Measurements from ENCODE around the gene HAGH.
"Not testable (repeated sequence)": the region's sequence is repeated elsewhere in the genome, so short reads cannot be mapped to it uniquely, and the experiment has no call there.

The HAGH gene

GRCh38 chr16:1810536-1810935 is 16.1 kb downstream of the HAGH start:
- TF ChIP-seq, protein P1, sequence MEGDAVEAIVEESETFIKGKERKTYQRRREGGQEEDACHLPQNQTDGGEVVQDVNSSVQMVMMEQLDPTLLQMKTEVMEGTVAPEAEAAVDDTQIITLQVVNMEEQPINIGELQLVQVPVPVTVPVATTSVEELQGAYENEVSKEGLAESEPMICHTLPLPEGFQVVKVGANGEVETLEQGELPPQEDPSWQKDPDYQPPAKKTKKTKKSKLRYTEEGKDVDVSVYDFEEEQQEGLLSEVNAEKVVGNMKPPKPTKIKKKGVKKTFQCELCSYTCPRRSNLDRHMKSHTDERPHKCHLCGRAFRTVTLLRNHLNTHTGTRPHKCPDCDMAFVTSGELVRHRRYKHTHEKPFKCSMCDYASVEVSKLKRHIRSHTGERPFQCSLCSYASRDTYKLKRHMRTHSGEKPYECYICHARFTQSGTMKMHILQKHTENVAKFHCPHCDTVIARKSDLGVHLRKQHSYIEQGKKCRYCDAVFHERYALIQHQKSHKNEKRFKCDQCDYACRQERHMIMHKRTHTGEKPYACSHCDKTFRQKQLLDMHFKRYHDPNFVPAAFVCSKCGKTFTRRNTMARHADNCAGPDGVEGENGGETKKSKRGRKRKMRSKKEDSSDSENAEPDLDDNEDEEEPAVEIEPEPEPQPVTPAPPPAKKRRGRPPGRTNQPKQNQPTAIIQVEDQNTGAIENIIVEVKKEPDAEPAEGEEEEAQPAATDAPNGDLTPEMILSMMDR (conservative IDR thresholded peaks at IDR 0.05; ENCODE audit: low read depth, low read length): no peak
- DNase-seq (ENCODE audit: low read depth): no peak
- no peak overlapping the region for H3K4me3 ChIP-seq (ENCODE audit: low read depth, low read length)

DNA sequence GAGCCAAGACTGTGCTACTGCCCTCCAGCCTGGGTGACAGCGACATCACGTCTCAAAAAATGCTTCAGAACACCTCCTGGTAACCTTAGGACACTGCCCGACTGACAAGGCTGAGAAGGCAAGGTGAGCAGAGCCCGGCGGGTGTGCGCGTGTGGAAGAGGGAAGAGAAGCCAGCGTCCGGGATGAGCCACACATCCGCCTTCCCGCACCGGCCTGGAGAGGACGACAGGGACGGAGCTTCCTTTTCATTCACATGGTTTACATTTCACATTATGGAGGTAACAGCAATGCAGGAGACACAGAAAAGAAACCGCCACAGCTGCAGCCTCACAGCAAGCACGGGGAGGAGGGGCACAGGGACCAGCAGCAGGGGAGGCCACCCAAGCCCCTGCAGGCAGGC is 16.5 kb downstream of the HAGH start:
- TF ChIP-seq, protein P1 (conservative IDR thresholded peaks at IDR 0.05; ENCODE audit: low read depth, low read length): no peak
- no peak overlapping the region for H3K4me3 ChIP-seq (ENCODE audit: low read depth, low read length)
- DNase-seq (ENCODE audit: low read depth): no peak

DNA sequence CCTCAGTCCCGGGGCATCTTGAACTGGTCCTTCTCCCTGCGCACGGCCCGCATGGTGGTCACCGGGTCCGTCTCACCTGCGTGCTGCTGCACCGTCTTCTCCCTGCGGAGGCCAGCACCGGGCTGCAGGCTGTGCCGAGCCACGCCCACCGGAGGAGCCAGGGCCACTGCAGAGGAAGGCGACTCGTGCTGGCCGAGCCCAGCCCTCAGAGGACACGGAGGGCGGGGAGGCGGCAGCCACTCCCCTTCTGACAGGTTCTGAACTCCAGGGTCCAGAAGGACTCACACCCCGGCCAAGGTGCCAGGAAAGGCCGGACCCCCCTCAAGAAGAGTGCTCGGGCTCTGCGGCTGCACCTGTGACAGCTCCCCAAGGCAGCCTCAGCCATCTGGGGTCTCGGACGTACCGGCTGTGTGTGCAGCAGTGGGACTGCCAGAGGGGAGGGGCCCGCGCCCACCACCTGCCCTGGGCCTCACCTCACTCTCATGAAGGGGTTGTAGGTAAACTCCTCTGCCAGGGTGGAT is 17.3 kb downstream of the HAGH start:
- no peak for DNase-seq (ENCODE audit: low read depth)
- TF ChIP-seq, protein P1 (conservative IDR thresholded peaks at IDR 0.05; ENCODE audit: low read depth, low read length): no peak
- no peak overlapping the region for H3K4me3 ChIP-seq (ENCODE audit: low read depth, low read length)

DNA sequence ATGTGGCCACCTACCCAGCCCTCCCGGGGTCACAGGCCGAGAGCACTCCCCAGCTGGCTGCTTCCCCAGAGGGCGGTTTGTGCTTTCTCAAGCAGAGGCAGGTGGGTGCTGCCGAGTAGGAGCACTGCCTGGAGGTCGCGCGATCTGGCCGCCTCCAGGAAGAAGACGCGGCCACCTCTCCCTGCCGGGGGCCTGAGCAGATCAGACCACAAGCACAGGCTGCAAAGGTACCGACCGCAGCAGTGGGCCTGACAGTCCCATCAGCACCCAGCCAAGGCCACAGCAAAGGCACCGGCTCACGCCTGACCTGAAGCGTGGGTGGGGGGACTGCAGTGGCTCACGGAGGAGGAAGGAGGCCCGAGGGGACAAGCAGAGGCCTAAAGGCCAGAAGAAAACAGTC is 17.9 kb downstream of the HAGH start:
- TF ChIP-seq, protein P1 (conservative IDR thresholded peaks at IDR 0.05; ENCODE audit: low read depth, low read length): no peak
- no peak overlapping the region for H3K4me3 ChIP-seq (ENCODE audit: low read depth, low read length)
- DNase-seq (ENCODE audit: low read depth): no peak

DNA sequence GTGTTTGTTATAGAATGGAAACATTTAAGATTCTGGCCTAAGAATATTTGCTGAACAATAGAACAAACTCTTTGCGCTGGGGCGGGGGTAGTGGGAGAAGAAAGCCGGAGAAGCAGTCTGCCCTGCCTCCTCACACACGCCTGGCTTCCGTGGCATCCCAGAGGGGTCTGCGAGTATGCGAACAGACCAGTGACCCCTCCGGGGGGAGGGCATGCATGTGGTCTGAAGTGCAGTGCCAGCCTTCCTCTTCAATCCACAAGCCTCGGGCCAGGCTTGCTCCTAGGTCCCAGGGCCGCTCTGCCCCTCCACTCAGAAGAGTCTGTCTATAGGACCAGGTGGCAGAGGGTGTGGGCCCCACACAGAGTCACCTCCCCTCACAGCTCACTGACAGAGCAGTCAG is 19.0 kb downstream of the HAGH start:
- no peak overlapping the region for H3K4me3 ChIP-seq (ENCODE audit: low read depth, low read length)
- no peak for DNase-seq (ENCODE audit: low read depth)
- TF ChIP-seq, protein P1 (conservative IDR thresholded peaks at IDR 0.05; ENCODE audit: low read depth, low read length): no peak

DNA sequence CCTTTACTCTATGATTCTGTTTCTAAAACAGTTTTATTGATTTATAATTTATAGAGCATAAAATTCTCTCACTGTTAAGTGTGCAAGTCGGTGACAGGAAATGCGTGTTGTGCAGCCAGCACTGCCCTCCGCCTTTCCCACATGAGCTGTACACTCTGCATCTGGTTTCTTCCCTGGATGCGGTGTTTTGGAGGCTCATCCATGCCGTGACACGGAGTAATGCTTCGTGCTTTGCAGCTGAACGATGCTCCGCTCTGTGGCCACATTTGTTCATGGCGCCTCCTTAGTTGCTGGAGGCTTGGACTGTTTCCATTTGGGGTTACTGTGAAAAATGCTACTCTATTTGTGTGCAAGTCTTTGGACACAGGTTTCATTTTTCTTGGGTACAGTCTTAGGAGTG is 25.9 kb downstream of the HAGH start:
- DNase-seq (ENCODE audit: low read depth): no peak
- H3K4me3 ChIP-seq (ENCODE audit: low read depth, low read length): no peak overlapping the region

DNA sequence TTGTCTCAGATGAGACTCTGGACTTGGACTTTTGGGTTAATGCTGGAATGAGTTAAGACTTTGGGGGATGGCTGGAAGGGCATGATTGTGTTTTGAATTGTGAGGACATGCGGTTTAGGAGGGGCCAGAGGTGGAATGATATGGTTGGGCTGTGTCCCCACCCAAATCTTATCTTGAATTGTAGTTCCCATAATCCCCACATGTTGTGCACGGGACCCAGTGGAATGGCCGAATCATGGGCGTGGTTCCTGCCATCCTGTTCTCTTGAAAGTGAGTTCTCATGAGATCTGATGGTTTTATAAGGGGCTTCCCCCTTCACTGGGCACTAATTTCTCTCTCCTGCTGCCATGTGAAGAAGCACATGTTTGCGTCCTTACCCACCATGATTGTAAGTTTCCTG is 27.4 kb downstream of the HAGH start:
- not testable (repeated sequence) for H3K4me3 ChIP-seq (ENCODE audit: low read depth, low read length); DNase-seq (ENCODE audit: low read depth)

More for the DNA sequence above, 25.9 kb downstream of the HAGH start:
- TF ChIP-seq, protein P1 (conservative IDR thresholded peaks at IDR 0.05; ENCODE audit: low read depth, low read length): no peak

Data from choroid plexus epithelial cell (primary cell).